Prostate gland (tissue), 2 donors: ENCODE data around the gene KIAA1210. TPM values are rescaled to one million over a fixed set of nuclear protein-coding genes. Genes with fewer than 3 reads are reported as not detected.

Experiments
- DNase-seq: peaks from one replicate; pipeline ENCODE4 v3.0.0-alpha.2; 2019; ENCODE audit warnings: low spot score
- H3K27ac ChIP-seq, 2 donors: fragments of 200-600 bp; sonication (generic); 2 replicates each; pipeline ENCODE4 v1.5.1; 2017 to 2019
- H3K27me3 ChIP-seq: fragments of 200-600 bp; sonication (generic); replicated peaks from 2 replicates; pipeline ENCODE4 v1.5.1; 2019; ENCODE audit not compliant: insufficient read depth
- H3K36me3 ChIP-seq, 2 donors: fragments of 200-600 bp; sonication (generic); 1 replicate in 1 of 2; 2 replicates in 1 of 2; pipeline versions ENCODE4 v1.5.1 to v1.8.1; 2017 to 2019
- H3K4me1 ChIP-seq: fragments of 200-600 bp; sonication (generic); replicated peaks from 2 replicates; pipeline ENCODE4 v1.5.1; 2019
- H3K4me3 ChIP-seq, 2 donors: fragments of 200-600 bp; sonication (generic); 2 replicates each; pipeline ENCODE4 v1.5.1; 2017 to 2019
- H3K9me3 ChIP-seq: fragments of 200-600 bp; sonication (generic); 2 replicates; pipeline ENCODE4 v1.5.1; 2017
- POLR2A ChIP-seq: fragments of 450-650 bp; IDR thresholded peaks from one replicate; pipeline ENCODE4 v1.6.1; 2016; ENCODE audit warnings: antibody characterized with exemption, mild to moderate bottlenecking
- POLR2AphosphoS5 ChIP-seq: sonication (generic); formaldehyde crosslinking; IDR thresholded peaks from one replicate; pipeline ENCODE4 v1.6.1; 2017; ENCODE audit warnings: antibody characterized with exemption
- WGBS: methylation state at CpG from one replicate; pipeline ENCODE4 v1.1.5; 2018; 5-methylcytosine and 5-hydroxymethylcytosine counted together
- intact Hi-C: fragments of 100-400 bp; cut with DNase I; formaldehyde crosslinking; loops from one replicate; pipeline ENCODE4 v1.14.2; 2022
- total RNA-seq, 2 donors: library from RNA; depleted of rRNA; stranded (reverse); fragments of >200 nt; gene quantifications; one replicate each; pipeline ENCODE4 v1.1.0, GENCODE V29; 2016
- TF ChIP-seq, protein P1 (sequence below), 4 experiments: fragments of 200-600 bp in 2 of 4; fragments of 450-650 bp in 2 of 4; sonication (generic) in 2 of 4; IDR thresholded peaks; 1 replicate in 3 of 4; 2 replicates in 1 of 4; pipeline ENCODE4 v1.5.1; 2016 to 2019; ENCODE audit warnings: antibody characterized with exemption in 4 of 4, mild to moderate bottlenecking in 2 of 4, moderate library complexity in 2 of 4

Gene KIAA1210
- total RNA-seq, 2 donors from 2014 or later = 0.68 to 234 TPM

DNA sequence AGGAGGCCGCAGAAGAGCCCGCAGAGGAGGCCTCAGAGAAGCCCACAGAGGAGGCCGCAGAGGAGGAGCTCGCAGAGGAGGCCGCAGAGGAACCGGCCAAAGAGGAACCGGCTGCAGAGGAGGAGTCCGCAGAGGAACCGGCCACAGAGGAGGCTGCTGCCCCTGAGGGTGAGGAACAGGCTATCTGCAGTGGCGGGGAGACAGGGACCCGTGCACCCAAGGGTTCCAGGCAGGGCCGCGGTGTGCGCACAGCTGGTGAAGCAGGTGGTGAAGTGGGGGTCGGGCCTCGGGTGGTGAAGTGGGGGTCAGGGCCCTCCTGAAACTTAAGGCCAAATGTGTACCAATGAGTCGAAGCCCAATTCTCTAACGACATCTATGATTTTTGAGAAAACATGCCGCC lies 53.7 kb downstream of the KIAA1210 start:
- DNase-seq = no peak
- Histone ChIP-seq H3K27me3 (no peaks in the 10 kb centered on the region), H3K36me3 (no peaks in the 10 kb centered on the region), H3K4me1 (no peaks in the 10 kb centered on the region), H3K27ac (no peak overlapping the region), H3K9me3 (no peaks in the 10 kb centered on the region), H3K4me3 (no peak overlapping the region)
- TF ChIP-seq POLR2AphosphoS5 (no peak), POLR2A (no peak)
- TF ChIP-seq, protein P1, sequence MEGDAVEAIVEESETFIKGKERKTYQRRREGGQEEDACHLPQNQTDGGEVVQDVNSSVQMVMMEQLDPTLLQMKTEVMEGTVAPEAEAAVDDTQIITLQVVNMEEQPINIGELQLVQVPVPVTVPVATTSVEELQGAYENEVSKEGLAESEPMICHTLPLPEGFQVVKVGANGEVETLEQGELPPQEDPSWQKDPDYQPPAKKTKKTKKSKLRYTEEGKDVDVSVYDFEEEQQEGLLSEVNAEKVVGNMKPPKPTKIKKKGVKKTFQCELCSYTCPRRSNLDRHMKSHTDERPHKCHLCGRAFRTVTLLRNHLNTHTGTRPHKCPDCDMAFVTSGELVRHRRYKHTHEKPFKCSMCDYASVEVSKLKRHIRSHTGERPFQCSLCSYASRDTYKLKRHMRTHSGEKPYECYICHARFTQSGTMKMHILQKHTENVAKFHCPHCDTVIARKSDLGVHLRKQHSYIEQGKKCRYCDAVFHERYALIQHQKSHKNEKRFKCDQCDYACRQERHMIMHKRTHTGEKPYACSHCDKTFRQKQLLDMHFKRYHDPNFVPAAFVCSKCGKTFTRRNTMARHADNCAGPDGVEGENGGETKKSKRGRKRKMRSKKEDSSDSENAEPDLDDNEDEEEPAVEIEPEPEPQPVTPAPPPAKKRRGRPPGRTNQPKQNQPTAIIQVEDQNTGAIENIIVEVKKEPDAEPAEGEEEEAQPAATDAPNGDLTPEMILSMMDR (IDR thresholded peaks at IDR 0.05) = no peak
- intact Hi-C loops = no loop called here
- 97% methylated on average over 10 of the region's 19 CpGs for WGBS

- Histone ChIP-seq H3K9me3 (no peaks in the 10 kb centered on the region), H3K4me3 (no peak overlapping the region), H3K27me3 (no peaks in the 10 kb centered on the region), H3K36me3 (no peaks in the 10 kb centered on the region), H3K27ac (no peak overlapping the region), H3K4me1 (no peaks in the 10 kb centered on the region)
- 92% methylated on average over 20 of the region's 43 CpGs for WGBS
- intact Hi-C loops = no loop called here
- DNase-seq = no peak
- TF ChIP-seq POLR2A (no peak), POLR2AphosphoS5 (no peak)
- TF ChIP-seq, protein P1 (IDR thresholded peaks at IDR 0.05) = no peak
Measured at GRCh38 chrX:119073200-119073905, 54.3 kb downstream of the KIAA1210 start.

GRCh38 chrX:119072744-119073143 lies 54.9 kb downstream of the KIAA1210 start, which contains the start of gene CT47C1:
Gene CT47C1, plus strand, starts transcription at chrX:119072993. Its CDS starts 233 bp downstream, at chrX:119073226.
- Histone ChIP-seq H3K4me3 (no peak within 1 kb of the TSS), H3K36me3 (no peaks in the 10 kb centered on the region), H3K4me1 (no peaks in the 10 kb centered on the region), H3K27me3 (no peaks in the 10 kb centered on the region), H3K9me3 (no peaks in the 10 kb centered on the region), H3K27ac (no peak within 1 kb of the TSS)
- intact Hi-C loops = no loop called here
- WGBS = 92% methylated on average over 6 of the region's 6 CpGs
- TF ChIP-seq, protein P1 (IDR thresholded peaks at IDR 0.05) = no peak
- TF ChIP-seq POLR2AphosphoS5 (no peak), POLR2A (no peak)
- no peak for DNase-seq

- no peaks in the 10 kb centered on the region for H3K27me3 ChIP-seq
- no peaks in the 10 kb centered on the region for H3K4me1 ChIP-seq
- H3K27ac ChIP-seq = no peak overlapping the region
- 72% methylated on average over 2 of the region's 2 CpGs for WGBS
- no peak overlapping the region for H3K4me3 ChIP-seq
- no peak for DNase-seq
- no peaks in the 10 kb centered on the region for H3K36me3 ChIP-seq
- TF ChIP-seq POLR2AphosphoS5 (no peak), POLR2A (no peak)
- TF ChIP-seq, protein P1 (IDR thresholded peaks at IDR 0.05) = no peak
- intact Hi-C loops = no loop called here
- no peaks in the 10 kb centered on the region for H3K9me3 ChIP-seq
Measured at GRCh38 chrX:119071381-119071780, 56.2 kb downstream of the KIAA1210 start.

DNA sequence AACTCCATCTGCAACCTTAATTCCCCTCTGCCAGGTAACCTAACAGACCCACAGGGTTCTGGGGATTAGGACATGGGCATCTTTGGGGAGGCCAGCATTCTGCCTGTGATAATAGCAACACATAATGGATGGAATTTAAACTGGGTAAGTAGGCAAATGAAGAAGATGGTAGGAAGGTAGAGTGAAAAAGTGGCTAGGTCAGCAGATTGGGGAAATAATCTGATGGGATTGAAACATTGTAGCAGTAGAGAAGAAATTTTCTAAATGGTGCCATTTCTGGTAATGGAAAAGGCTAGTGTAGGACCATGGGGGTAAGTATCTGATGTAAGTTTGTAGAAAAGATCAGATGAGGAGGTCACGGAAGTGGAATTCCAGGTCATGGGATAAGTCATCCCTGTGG lies 57.9 kb downstream of the KIAA1210 start:
- Histone ChIP-seq H3K27ac (no peak overlapping the region), H3K4me3 (no peak overlapping the region), H3K9me3 (no peaks in the 10 kb centered on the region), H3K27me3 (no peaks in the 10 kb centered on the region), H3K36me3 (no peaks in the 10 kb centered on the region), H3K4me1 (no peaks in the 10 kb centered on the region)
- 93% methylated on average over 1 of the region's 1 CpG for WGBS
- DNase-seq = no peak
- intact Hi-C loops = loop anchor here (5.0 kb wide), 2 partner anchors 62 to 222 kb away; no protein-coding TSS in a partner anchor
- TF ChIP-seq POLR2AphosphoS5 = no peak
- no peak for TF ChIP-seq POLR2A
- TF ChIP-seq, protein P1 (IDR thresholded peaks at IDR 0.05) = no peak
